ENCODE measurements around the gene KANK2.
"Not testable (repeated sequence)": the region's sequence is repeated elsewhere in the genome, so short reads cannot be mapped to it uniquely, and the experiment has no call there.

GRCh38 chr19:11160440-11160768 is 36.9 kb downstream of the KANK2 start:
- TF ChIP-seq CTCF, POLR2A (IDR thresholded peaks at IDR 0.05): not testable (repeated sequence)
